Neural progenitor cell (in vitro differentiated cells): ENCODE data around the gene IL17REL.

ENCODE experiments used
- EZH2 ChIP-seq: fragments of 200-600 bp; sonication (generic); IDR thresholded peaks from 2 replicates; pipeline ENCODE4 v1.6.1; 2017; ENCODE audit warnings: antibody characterized with exemption, mild to moderate bottlenecking, moderate library complexity
- EZH2phosphoT487 ChIP-seq: fragments of 200-600 bp; sonication (generic); IDR thresholded peaks from 2 replicates; pipeline ENCODE4 v1.6.1; 2017; ENCODE audit warnings: antibody characterized with exemption
- TF ChIP-seq, protein P1 (sequence below): fragments of 200-600 bp; sonication (generic); IDR thresholded peaks from 2 replicates; pipeline ENCODE4 v1.5.1; 2017; ENCODE audit warnings: antibody characterized with exemption, mild to moderate bottlenecking

DNA sequence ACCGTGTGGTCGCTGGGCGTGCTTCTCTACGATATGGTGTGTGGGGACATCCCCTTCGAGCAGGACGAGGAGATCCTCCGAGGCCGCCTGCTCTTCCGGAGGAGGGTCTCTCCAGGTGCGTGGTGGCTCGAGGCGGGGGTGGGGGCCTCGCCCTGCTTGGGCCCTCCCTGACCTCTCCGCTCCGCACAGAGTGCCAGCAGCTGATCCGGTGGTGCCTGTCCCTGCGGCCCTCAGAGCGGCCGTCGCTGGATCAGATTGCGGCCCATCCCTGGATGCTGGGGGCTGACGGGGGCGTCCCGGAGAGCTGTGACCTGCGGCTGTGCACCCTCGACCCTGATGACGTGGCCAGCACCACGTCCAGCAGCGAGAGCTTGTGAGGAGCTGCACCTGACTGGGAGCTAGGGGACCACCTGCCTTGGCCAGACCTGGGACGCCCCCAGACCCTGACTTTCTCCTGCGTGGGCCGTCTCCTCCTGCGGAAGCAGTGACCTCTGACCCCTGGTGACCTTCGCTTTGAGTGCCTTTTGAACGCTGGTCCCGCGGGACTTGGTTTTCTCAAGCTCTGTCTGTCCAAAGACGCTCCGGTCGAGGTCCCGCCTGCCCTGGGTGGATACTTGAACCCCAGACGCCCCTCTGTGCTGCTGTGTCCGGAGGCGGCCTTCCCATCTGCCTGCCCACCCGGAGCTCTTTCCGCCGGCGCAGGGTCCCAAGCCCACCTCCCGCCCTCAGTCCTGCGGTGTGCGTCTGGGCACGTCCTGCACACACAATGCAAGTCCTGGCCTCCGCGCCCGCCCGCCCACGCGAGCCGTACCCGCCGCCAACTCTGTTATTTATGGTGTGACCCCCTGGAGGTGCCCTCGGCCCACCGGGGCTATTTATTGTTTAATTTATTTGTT is 49.6 kb downstream of the IL17REL start:
- TF ChIP-seq EZH2phosphoT487 (no peak), EZH2 (no peak)
- TF ChIP-seq, protein P1, sequence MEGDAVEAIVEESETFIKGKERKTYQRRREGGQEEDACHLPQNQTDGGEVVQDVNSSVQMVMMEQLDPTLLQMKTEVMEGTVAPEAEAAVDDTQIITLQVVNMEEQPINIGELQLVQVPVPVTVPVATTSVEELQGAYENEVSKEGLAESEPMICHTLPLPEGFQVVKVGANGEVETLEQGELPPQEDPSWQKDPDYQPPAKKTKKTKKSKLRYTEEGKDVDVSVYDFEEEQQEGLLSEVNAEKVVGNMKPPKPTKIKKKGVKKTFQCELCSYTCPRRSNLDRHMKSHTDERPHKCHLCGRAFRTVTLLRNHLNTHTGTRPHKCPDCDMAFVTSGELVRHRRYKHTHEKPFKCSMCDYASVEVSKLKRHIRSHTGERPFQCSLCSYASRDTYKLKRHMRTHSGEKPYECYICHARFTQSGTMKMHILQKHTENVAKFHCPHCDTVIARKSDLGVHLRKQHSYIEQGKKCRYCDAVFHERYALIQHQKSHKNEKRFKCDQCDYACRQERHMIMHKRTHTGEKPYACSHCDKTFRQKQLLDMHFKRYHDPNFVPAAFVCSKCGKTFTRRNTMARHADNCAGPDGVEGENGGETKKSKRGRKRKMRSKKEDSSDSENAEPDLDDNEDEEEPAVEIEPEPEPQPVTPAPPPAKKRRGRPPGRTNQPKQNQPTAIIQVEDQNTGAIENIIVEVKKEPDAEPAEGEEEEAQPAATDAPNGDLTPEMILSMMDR, result no peak
